GM18519 (cell line): ENCODE data around the gene RNH1.

Experiments
- ATAC-seq: cut with Tn5 transposase; IDR thresholded peaks from one replicate; pipeline ENCODE4 v1.9.1; 2021; ENCODE audit warnings: mild to moderate bottlenecking, moderate library complexity; ENCODE audit not compliant: unreplicated experiment, low FRiP score

RNH1 gene

DNA sequence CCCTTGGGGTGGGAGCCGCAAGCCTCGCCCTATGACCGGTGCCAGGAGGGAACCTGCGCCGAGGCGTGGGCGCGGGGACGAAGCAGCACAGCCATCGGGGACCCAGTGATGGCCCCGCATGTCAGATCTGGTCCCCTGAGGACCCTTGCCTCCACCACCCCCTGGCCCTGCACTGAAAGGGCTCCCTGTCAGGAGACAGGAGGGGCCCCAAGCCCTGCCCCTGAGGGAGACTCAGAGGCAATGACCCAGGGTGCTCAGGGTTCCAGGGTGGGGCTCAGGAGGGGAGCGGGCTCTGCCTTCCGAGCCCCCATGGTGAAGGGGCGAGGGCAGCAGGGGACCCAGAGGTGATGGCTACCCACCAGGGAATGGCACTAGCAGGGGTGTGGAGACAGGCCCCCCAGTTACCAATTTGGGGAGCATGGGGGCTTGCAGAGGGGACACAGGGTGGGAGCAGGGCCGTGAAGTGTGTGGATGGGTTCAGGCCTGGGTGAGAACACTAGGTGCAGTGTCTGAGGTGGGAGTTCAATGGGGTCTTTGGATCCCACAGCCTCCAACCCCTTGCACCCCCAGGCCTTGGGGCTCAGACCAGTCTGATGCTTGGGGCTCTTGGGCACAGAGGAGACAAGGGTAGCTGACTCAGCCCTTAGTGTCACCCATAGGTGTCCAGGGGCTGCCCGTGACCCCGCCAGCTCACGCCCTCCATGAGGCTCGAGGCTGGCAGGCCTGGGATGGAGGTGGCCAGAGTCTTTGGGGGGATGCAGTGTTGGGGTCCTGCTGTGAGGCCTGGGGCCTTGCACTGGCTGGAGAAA is 30.8 kb upstream of the RNH1 start:
- no peak for ATAC-seq

DNA sequence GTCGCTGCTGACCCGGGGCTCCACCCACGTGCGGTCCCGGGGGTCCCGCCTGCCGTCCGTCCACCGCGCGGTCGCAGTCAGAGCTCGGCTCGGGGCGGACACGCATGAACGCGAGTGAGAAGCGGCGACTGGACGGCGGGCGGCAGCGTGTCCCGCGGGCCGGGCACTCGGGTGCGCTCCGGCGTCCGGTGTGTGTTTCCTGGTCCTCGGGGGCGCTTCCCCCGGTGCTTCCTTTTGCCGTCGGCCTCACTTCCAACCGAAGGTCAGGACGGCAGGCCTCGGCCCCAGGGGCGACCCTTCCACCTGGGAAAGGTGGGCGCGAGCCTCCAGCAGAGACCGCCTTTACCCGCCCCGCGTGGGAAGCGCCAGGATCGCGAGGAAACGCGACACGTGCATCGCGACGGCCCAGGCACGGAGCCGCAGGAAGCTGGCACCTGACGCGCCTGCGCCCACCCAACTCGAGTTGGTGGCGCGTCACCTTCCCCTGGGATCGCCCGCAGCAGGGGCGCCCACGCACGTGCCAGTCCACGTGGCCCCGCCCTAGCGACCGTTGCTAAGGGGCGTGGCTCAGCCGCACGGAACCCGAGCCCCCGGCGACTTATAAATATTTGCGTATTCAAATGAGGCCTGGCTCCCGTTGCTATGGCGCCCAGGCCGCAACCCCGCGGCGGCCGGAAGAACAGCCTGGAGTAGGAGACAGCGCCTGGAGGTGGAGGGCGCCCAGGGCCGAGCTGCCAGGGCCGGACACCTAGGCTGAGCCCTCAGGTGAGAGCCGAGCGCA is 30.0 kb upstream of the RNH1 start, which contains the start of gene LRRC56:
TSS of gene LRRC56 (plus strand) at position 687 of the 781 bp plus-strand sequence. CDS start 3,158 bp downstream, outside the sequence.
- ATAC-seq = peak; percentile 35

DNA sequence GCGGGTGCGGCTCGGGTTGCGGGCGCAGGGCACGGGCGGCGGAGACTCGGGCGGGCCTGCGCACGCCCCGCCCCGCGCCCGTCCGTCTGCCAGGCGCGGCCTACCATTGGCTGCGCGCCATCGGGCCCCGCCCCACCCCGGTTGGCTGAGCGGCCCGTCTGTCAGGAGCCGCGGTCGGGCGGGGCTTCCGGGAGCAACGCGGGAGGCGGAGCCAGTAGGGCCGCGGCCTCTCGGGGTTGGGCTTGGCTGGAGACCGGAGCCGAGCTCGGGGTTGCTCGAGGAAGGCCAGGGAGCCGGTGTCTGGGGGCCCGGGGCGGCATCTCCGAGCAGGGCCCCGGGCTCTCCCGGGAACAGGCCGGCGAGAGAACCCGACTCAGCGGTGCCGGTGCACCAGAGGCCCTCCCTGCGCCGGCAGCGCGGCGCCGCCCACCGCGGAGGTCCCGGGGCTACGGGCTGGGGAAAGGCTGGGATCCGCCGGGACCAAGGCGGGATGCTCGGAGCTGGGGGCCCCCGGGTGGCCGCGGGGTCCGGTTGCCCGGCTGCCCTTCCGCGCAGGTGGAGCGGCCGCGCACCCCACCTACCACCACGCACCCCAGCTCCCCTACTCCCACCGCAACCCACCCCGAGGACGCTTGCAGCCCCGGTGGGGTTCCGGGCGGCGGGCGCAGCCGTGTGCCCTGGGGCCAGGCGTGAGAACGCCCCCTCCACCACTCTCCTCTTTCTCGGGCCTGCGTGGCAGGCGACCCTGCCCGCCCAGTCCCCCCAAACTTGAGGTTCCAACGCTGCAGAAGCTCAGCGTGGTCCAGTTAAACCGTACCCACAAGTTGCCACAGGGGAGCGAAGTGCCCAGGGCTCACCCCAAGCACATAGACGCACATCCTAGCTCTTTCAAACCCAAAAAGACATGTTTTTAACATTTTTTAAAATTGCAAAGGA is 28.7 kb upstream of the RNH1 start, which contains the start of gene HRAS:
TSS of gene HRAS (minus strand) at position 58 of the 936 bp plus-strand sequence.
- ATAC-seq = peak; percentile 53

DNA sequence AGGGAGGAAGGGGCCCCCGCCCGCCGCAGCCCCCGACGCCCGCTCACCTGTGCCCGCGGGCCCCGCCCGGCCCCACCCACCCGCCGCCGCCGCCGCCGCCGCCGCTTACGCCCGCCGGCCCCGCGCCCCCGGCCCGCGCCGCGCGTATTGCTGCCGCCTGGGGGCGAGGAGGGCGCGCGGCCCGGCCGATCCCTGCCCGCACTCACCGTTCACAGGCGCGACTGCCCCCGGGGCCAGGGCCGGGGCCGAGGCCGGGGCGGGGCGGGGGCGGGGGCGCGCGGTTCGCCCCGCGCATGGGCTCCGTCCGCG is 28.1 kb upstream of the RNH1 start:
- ATAC-seq = peak; percentile 5

DNA sequence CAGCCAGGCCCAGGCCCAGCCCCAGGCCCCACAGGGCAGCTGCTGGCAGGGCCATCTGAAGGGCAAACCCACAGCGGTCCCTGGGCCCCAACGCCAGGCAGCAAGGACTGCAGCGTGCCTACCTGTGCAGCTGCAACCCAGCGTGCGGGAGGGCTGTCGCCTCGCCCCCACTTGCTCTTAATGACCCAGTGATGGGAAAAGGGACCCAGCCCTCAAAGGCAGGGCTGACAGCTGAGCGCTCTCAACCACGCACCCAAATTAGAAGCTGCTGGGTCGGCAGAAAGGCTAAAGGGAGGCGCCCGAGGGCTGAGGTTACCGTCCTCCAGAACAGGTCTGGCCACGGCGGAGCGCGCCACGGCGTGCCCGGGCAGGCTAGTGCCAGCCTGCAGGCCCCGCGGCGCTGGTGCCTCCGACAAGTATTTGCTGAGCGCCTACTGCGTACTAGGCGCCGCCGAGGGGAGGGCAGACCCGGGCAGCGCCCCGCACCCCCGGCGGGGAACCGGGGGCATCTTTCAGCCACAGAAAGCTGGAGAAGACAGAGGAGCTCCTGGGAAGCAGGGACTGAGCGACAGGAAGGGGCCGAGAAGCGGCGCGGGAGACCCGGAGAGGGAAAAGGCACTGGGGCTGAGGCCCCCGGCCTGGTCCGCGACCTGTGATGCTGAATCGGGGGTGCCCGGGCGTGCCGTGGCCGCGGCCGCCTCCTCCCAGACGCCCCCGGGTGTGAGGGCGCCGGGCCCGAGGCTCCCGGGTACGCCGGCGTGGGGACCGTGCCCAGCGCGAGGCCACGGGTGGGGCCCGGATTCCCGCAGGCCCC is 27.6 kb upstream of the RNH1 start:
- ATAC-seq = no peak

DNA sequence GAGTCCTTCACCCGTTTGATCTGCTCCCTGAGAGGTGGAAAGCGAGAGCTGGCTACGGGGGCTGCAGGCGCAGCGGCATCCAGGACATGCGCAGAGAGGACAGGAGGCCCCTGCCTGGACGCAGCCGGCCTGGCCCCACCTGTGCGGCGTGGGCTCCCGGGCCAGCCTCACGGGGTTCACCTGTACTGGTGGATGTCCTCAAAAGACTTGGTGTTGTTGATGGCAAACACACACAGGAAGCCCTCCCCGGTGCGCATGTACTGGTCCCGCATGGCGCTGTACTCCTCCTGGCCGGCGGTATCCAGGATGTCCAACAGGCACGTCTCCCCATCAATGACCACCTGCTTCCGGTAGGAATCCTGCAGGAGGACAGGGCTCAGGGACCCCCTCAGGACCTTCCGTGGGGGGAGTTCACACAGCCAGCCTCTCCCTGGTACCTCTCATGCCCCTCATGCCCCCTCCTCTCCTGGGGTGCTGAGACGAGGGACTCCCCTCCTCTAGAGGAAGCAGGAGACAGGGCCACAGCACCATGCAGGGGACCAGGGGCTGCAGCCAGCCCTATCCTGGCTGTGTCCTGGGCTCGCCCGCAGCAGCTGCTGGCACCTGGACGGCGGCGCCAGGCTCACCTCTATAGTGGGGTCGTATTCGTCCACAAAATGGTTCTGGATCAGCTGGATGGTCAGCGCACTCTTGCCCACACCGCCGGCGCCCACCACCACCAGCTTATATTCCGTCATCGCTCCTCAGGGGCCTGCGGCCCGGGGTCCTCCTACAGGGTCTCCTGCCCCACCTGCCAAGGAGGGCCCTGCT is 26.7 kb upstream of the RNH1 start:
- ATAC-seq = no peak

DNA sequence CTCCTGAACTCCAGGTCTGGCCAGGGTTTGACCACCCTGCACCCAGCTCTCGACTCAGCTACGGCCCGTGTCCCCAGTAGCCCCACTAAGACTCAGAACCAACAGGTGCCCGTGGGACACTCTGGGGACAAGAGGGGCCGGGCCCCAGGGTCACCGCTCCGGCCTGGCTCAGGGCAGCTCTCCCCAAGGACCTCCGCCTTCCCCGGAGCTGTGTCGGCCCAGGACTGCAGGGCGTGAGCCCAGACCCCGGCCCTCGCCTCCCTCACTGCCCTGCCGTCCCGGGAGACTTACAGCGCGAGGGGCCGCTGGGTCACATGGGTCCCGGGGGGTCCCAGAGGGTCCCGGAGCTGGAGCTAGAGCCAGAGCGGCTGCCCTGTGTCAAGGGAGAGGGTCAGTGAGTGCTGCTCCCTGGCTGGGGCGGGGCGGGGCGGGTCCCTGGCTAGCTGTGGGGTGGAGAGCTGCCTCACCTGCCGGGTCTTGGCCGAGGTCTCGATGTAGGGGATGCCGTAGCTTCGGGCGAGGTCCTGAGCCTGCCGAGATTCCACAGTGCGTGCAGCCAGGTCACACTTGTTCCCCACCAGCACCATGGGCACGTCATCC is 26.0 kb upstream of the RNH1 start:
- ATAC-seq = no peak

DNA sequence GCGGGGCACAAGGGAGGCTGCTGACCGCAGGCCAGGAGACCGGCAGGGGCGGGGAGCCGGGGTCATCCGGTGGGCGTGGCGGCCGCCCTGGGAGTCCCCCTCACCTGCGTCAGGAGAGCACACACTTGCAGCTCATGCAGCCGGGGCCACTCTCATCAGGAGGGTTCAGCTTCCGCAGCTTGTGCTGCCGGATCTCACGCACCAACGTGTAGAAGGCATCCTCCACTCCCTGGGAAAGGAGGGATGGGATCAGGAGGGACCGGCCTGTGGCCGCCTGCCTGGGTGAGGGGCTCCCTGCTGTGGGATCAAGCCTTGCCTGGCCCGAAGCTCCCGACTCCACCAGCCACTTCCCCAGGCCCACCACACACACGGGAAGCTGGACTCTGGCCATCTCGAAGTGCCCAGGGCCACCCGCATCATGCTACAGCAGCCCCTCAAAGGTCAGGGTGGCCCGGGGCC is 25.5 kb upstream of the RNH1 start:
- no peak for ATAC-seq

DNA sequence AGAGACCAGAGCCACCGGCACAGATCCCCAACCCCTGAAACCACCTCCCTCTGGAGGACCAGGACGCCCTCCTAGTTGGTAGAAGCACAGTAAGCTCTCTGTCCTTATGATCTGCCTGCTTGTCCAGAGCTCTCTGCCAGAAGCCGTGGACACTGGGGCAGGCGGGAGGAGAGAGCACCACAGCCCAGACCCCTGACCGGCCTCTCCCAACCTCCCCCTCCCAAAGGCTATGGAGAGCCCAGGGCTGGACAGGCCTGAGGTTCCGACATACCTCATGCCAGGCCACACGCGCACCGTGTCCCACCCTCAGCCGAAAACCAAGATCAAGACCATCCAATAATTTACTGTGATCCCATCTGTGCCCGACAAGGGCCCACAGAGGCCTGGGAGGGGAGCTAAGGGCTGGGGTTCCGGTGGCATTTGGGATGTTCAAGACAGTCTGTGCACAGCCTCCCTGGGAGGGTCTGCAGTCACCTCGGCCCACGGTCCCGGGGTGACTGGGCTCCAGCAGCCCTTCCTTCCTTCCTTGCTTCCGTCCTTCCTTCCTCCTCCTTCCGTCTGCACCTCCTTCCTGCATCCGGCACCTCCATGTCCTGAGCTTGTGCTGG is 25.0 kb upstream of the RNH1 start:
- ATAC-seq = no peak

DNA sequence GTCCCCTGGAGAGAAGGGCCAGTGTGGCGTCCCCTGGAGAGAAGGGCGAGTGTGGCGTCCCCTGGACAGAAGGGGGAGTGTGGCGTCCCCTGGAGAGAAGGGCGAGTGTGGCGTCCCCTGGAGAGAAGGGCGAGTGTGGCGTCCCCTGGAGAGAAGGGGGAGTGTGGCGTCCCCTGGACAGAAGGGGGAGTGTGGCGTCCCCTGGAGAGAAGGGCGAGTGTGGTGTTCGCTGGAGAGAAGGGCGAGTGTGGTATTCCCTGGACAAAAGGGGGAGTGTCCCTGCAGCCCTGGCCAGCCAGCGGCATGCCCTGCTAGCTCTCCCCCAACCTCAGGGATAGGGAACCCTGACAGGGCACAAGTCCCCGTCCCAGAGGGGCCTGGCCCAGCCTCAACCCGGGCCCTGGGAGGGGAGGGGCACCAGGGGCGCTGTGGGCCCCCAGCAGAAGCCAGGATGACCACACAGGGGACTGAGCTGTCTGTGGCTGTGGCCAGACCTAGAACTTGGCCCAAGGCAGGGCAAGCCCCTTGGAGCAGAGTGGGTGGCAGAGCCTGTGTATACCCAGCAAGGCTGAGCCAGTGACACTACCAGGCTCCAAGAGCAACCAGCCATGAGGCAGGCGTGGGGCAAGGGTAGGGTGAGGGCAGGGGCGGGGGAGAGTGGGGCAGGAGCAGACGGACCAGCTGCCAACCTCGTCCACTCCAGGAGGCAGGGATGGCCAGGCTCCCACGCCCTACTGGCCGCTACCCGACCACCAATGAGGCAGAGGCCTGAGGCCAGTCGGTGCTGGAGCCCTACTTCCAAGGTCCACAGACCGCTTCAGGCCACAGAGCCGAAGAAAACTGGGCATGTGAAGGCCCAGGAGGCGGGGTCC is 24.2 kb upstream of the RNH1 start:
- ATAC-seq = no peak

DNA sequence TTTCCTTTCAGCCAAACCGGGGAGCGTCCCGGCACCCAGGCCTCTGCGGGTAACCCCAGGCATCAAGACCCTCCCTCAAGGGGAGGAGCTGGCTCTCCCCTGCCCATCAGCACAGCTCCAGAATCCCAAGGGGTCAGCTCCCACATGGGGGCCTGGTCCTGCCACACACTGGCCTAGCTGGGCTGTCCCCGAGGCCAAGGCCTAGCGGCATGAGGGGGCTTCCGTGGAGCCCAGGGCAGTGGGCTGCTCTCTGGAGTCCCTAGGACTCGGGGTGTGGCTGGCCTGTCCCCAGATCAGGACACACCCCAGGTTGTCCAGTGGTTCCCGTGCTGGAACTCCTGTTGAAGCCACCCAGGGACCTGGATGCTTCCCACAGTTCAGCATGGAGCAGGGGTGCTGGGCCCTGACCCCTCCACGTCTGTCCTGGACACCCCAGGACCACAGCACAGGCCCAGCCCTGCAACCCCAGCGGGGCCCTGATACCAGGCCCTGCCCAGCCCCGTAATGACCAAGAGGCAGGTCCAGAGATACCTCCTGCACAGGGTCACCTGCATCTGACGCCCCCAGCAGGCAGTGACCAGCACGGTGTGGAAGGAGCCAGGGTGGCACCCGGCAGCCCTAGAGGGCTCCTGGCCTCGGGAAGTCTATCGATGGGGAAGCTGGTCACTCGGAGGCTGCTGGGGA is 22.8 kb upstream of the RNH1 start:
- no peak for ATAC-seq

DNA sequence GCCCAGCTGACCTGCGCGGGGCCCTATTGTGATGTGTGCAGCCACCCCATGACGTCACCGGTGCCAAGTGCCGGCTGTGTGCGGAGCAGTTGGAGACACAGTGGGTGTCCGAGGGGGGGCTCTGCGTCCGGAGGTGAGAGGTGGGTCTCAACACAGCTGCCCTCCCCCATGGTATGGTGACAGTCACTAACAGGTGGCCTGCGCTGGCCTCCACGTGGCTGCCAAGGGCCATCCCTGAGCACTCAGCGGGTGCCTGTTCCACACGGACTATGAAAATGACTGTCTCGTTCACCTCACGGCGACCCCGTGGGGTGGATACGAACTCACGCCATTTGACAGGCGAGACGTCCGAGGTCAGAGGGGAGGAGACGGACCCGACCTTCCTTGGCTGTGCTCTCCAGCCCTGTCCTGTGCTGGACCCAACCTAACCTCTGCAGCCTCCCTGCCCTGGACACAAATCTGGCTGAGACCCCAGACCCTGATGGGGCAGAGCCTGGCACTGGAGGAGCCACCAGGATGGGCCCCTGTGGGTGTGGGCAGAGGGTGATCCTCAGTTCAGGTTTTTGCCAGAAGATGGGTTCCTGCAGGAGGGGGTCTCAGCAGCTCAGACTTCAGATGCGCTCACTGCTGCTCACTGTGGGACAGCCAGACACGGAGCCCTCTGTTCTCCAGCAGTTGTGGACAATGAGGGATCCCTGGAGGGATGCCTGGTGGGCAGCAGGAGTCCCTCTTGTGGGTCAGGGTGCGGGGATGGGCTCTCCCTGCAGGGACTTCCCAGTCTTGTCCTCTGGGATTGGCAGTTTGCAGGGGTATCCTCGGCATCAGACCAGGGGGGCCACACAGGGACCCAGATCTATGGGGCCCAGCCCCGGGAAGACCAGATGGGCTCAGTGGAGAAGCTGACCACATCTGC is 22.0 kb upstream of the RNH1 start:
- ATAC-seq = no peak

DNA sequence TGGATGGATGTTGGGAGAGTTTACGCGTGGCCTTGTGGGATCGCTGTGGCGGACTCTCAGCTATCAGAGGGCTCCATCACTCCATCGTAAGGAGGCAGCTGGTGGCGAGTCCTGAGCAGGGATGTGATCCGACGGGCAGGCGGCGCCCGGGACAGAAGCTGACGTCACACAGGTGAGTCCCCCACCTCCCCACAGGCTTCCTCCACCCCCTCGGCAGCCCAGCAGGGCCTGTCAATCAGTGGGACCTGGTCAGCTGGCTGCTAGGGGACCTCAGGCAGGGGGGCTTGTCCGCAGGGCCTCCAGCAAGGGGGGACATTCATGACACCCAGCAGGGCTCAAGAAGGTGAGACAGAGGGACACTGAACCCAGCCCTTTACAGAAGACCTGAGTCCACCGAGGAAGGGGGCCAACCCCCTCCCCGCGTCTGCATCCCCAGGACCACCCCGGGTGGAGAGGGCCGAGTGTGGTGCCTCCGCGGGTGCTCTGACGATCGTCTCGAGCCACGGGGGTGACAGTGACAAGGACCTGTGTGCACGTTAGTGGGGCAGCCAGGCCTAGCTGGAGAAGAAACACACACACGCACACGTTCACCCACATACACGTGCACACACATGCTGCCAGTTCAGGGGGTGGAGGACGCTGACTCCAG is 21.2 kb upstream of the RNH1 start:
- no peak for ATAC-seq

DNA sequence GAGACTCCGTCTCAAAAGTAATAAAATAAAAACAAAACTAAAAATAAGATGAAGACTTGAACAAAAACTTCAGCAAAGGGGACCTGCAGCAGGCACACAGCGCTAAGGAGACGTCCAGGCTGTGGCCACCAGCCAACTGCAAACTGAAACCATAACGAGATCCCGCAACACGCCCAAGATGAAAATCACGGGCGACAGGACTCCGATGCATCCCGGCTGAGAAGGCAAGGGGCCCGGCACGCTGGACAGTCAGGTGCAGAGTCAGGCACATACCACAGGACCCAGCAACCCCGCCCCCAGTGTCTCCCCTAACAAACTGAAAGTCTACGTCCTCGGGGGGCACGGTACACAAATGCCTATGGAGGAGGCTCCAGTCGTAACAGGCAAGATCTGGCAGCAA is 19.1 kb upstream of the RNH1 start:
- no peak for ATAC-seq

DNA sequence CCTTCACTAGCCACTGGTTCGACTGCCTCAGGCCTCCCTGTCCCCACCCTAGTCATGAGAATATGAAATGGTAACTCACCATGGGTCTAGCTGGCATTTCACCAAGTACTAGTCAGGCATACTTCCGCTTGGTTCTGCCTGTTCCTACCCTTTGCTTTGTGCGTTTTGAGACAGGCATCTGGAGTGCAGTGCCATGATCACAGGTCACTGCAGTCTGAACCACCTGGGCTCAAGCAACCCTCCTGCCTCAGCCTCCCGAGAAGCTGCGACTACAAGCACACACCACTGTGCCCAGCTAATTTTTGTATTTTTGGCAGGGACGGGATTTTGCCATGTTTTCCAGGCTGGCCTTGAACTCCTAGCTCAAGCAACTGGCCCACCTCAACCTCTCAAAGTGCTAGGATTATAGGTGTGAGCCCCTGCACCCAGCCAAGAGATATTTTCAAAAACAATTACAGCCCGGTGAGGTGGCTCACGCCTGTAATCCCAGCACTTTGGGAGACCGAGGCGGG is 14.2 kb upstream of the RNH1 start:
- ATAC-seq = no peak
